Adrenal gland (tissue), 5 donors: ENCODE measurements around the gene PTPN22.

Source experiments
- POLR2A ChIP-seq, 2 donors: fragments of 450-650 bp; IDR thresholded peaks; one replicate each; pipeline ENCODE4 v1.6.1; 2017; ENCODE audit warnings: antibody characterized with exemption in 2 of 2, mild to moderate bottlenecking in 2 of 2, moderate library complexity in 1 of 2
- TF ChIP-seq, protein P1 (sequence below), 6 experiments: fragments of 450-650 bp in 4 of 6; fragments of 200-600 bp in 2 of 6; sonication (generic) in 1 of 6; IDR thresholded peaks; 1 replicate in 5 of 6; 2 replicates in 1 of 6; pipeline versions ENCODE4 v1.5.1 to v1.8.0; 2016 to 2021; ENCODE audit warnings: antibody characterized with exemption in 6 of 6, mild to moderate bottlenecking in 2 of 6, moderate library complexity in 1 of 6
- donor health status: DM: no; HTN: no; CAD: no.

DNA sequence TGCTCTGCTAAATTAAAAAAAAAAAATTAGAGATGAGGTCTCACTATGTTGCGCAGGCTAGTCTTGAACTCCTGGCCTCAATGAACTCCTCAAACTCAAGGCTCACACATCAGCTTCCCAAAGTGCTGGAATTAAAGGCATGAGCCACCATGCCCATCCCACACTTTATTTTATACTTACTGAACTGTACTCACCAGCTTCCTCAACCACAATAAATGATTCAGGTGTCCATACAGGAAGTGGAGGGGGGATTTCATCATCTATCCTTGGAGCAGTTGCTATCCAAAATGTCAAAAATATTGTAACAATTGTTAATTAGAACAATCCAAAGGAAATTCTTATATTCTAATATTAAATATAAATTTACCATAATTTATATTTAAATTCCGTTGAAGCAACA is 36.8 kb downstream of the PTPN22 start:
- TF ChIP-seq, protein P1, sequence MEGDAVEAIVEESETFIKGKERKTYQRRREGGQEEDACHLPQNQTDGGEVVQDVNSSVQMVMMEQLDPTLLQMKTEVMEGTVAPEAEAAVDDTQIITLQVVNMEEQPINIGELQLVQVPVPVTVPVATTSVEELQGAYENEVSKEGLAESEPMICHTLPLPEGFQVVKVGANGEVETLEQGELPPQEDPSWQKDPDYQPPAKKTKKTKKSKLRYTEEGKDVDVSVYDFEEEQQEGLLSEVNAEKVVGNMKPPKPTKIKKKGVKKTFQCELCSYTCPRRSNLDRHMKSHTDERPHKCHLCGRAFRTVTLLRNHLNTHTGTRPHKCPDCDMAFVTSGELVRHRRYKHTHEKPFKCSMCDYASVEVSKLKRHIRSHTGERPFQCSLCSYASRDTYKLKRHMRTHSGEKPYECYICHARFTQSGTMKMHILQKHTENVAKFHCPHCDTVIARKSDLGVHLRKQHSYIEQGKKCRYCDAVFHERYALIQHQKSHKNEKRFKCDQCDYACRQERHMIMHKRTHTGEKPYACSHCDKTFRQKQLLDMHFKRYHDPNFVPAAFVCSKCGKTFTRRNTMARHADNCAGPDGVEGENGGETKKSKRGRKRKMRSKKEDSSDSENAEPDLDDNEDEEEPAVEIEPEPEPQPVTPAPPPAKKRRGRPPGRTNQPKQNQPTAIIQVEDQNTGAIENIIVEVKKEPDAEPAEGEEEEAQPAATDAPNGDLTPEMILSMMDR (IDR thresholded peaks at IDR 0.05), result no peak
- TF ChIP-seq POLR2A (IDR thresholded peaks at IDR 0.05), result no peak
